Liver (tissue), 3 donors: ENCODE results near the gene RAB14.

ENCODE experiments used
- EGR1 ChIP-seq, 2 donors: IDR thresholded peaks; 2 replicates each; pipeline ENCODE4 v1.6.1; 2016 to 2018; ENCODE audit warnings: antibody characterized with exemption in 2 of 2, low read depth in 2 of 2
- GABPA ChIP-seq, 2 donors: IDR thresholded peaks in 1 of 2; conservative IDR thresholded peaks in 1 of 2; 2 replicates each; pipeline ENCODE4 v1.6.1; 2016; ENCODE audit warnings: antibody characterized with exemption in 2 of 2, mild to moderate bottlenecking in 1 of 2, moderate library complexity in 1 of 2
- JUND ChIP-seq, 2 donors: IDR thresholded peaks; 2 replicates each; pipeline ENCODE4 v1.6.1; 2016; ENCODE audit warnings: antibody characterized with exemption in 2 of 2
- RAD21 ChIP-seq, 2 donors: IDR thresholded peaks; 2 replicates each; pipeline ENCODE4 v1.6.1; 2016; ENCODE audit warnings: antibody characterized with exemption in 2 of 2, mild to moderate bottlenecking in 2 of 2
- RXRA ChIP-seq, 2 donors: IDR thresholded peaks; 2 replicates each; pipeline ENCODE4 v1.6.1; 2017 to 2018; ENCODE audit warnings: antibody characterized with exemption in 2 of 2, mild to moderate bottlenecking in 1 of 2
- SP1 ChIP-seq: IDR thresholded peaks from 2 replicates; pipeline ENCODE4 v1.6.1; 2018; ENCODE audit warnings: antibody characterized with exemption, mild to moderate bottlenecking
- TF ChIP-seq, protein P1 (sequence below): fragments of 150-350 bp; IDR thresholded peaks from 2 replicates; pipeline ENCODE4 v1.5.1; 2017; ENCODE audit warnings: improper control_type of control experiment, low read depth, low read length; ENCODE audit not compliant: missing input control
- TF ChIP-seq, protein P2 (sequence below): IDR thresholded peaks from 2 replicates; pipeline ENCODE4 v1.6.1; 2016; ENCODE audit warnings: antibody characterized with exemption, mild to moderate bottlenecking
- TF ChIP-seq, protein P3 (sequence below): IDR thresholded peaks from 2 replicates; pipeline ENCODE4 v1.6.1; 2016; ENCODE audit warnings: antibody characterized with exemption
- donor health status: healthy.
- donor health status: healthy.

DNA sequence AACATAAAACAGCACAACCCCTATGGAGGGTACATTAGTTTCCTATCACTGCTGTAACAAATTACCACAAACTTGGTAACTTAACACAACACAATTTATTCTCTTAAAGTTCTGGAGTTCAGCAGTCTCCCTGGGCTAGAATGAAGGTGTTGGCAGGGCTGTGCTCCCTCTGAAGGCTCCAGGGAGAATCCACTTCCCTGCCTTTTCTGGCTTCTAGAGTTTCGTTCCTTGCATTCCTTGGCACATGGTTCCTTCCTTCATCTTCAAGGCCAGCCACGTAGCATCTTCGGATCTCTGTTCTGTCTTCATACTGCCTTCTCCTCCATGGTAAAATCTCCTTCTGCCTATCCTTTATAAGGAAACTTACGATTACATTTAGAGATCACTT, 41.3 kb upstream of the RAB14 start:
- TF ChIP-seq GABPA (IDR thresholded peaks at IDR 0.05 in 1 of 2, conservative IDR thresholded peaks at IDR 0.05 in 1 of 2) = no peak
- TF ChIP-seq, protein P1, sequence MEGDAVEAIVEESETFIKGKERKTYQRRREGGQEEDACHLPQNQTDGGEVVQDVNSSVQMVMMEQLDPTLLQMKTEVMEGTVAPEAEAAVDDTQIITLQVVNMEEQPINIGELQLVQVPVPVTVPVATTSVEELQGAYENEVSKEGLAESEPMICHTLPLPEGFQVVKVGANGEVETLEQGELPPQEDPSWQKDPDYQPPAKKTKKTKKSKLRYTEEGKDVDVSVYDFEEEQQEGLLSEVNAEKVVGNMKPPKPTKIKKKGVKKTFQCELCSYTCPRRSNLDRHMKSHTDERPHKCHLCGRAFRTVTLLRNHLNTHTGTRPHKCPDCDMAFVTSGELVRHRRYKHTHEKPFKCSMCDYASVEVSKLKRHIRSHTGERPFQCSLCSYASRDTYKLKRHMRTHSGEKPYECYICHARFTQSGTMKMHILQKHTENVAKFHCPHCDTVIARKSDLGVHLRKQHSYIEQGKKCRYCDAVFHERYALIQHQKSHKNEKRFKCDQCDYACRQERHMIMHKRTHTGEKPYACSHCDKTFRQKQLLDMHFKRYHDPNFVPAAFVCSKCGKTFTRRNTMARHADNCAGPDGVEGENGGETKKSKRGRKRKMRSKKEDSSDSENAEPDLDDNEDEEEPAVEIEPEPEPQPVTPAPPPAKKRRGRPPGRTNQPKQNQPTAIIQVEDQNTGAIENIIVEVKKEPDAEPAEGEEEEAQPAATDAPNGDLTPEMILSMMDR = no peak
- TF ChIP-seq, protein P2, sequence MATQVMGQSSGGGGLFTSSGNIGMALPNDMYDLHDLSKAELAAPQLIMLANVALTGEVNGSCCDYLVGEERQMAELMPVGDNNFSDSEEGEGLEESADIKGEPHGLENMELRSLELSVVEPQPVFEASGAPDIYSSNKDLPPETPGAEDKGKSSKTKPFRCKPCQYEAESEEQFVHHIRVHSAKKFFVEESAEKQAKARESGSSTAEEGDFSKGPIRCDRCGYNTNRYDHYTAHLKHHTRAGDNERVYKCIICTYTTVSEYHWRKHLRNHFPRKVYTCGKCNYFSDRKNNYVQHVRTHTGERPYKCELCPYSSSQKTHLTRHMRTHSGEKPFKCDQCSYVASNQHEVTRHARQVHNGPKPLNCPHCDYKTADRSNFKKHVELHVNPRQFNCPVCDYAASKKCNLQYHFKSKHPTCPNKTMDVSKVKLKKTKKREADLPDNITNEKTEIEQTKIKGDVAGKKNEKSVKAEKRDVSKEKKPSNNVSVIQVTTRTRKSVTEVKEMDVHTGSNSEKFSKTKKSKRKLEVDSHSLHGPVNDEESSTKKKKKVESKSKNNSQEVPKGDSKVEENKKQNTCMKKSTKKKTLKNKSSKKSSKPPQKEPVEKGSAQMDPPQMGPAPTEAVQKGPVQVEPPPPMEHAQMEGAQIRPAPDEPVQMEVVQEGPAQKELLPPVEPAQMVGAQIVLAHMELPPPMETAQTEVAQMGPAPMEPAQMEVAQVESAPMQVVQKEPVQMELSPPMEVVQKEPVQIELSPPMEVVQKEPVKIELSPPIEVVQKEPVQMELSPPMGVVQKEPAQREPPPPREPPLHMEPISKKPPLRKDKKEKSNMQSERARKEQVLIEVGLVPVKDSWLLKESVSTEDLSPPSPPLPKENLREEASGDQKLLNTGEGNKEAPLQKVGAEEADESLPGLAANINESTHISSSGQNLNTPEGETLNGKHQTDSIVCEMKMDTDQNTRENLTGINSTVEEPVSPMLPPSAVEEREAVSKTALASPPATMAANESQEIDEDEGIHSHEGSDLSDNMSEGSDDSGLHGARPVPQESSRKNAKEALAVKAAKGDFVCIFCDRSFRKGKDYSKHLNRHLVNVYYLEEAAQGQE = no peak
- TF ChIP-seq RAD21 (IDR thresholded peaks at IDR 0.05) = no peak
- TF ChIP-seq SP1 = no peak
- TF ChIP-seq RXRA (IDR thresholded peaks at IDR 0.05) = no peak
- TF ChIP-seq, protein P3, sequence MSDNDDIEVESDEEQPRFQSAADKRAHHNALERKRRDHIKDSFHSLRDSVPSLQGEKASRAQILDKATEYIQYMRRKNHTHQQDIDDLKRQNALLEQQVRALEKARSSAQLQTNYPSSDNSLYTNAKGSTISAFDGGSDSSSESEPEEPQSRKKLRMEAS = no peak
- TF ChIP-seq JUND (IDR thresholded peaks at IDR 0.05) = no peak
- no peak for TF ChIP-seq EGR1 (IDR thresholded peaks at IDR 0.05; ENCODE audit: low read depth in 2 of 2)
